Measurements from ENCODE around the gene CEP20. TPM values are rescaled to one million over a fixed set of nuclear protein-coding genes. Genes with fewer than 3 reads are reported as not detected.

Gene CEP20
- total and polyA plus RNA-seq, 2 of the 8 experiments (the other 6 are each of a cell fraction or from before 2014, with no cell fraction given), result 16.2 to 49.0 TPM

DNA sequence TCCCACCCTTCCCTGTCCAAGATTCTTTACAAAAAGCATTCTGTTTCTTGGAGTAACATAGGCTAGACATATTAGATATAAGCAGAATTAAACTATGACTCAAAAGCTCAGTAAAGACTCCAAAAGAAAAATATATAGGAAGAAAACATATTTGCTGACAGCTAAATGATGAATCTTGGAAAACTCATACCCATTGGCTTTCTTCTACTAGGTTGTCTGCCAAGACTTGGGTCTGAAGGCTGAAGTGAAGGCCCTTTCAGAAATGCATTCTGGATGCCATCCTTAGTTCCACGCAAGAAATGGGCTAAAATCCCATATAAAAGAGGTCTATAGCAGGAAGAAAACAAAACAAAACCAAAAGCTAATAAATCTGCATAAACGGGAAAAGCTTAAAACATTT lies 15.1 kb downstream of the CEP20 start:
- Histone ChIP-seq H2BK20ac (ENCODE audit: low read length) (no peak overlapping the region), H2AK5ac (ENCODE audit: low read depth, low read length) (no peak overlapping the region), H3K23me2 (ENCODE audit: low read depth, low read length) (no peaks in the 10 kb centered on the region), H3K4me3 (ENCODE audit: extremely low read depth in 1 of 4, insufficient read depth in 2 of 4, low read depth in 3 of 4, low read length in 4 of 4) (no peak overlapping the region), H3K23ac (ENCODE audit: insufficient read length) (no peak overlapping the region), H3K14ac (ENCODE audit: insufficient read length) (no peak overlapping the region), H2BK5ac (ENCODE audit: low read depth, low read length) (no peak overlapping the region), H3K9ac (replicated peaks in 1 of 4; ENCODE audit: extremely low read depth in 1 of 4, low read depth in 3 of 4, low read length in 3 of 4) (no peak overlapping the region), H2BK120ac (replicated peaks; ENCODE audit: low read depth, low read length) (no peak overlapping the region), H3K56ac (replicated peaks; ENCODE audit: insufficient read length, low read depth, low read length) (no peak overlapping the region), H3K4ac (replicated peaks; ENCODE audit: insufficient read length, low read depth, low read length) (no peak overlapping the region), H3K27me3 (replicated peaks in 1 of 4; ENCODE audit: control insufficient read depth in 3 of 4, extremely low read depth in 1 of 4, insufficient read depth in 3 of 4, low read length in 3 of 4) (no peaks in the 10 kb centered on the region), H3K27ac (ENCODE audit: low read depth, low read length) (no peak overlapping the region), H4K8ac (ENCODE audit: extremely low read depth, insufficient read depth, low read length) (no peak overlapping the region), H3K18ac (ENCODE audit: extremely low read depth, low read length) (no peak overlapping the region), H4K91ac (replicated peaks; ENCODE audit: insufficient read length, low read length) (no peak overlapping the region), H3K4me1 (replicated peaks in 1 of 4; ENCODE audit: control insufficient read depth in 3 of 4, insufficient read depth in 4 of 4, low read length in 3 of 4) (no peaks in the 10 kb centered on the region), H3K79me1 (ENCODE audit: low read depth, low read length) (no peaks in the 10 kb centered on the region), H2AFZ (ENCODE audit: low read length) (no peak overlapping the region), H4K20me1 (replicated peaks in 1 of 2; ENCODE audit: control insufficient read depth in 1 of 2, insufficient read depth in 2 of 2, low read length in 2 of 2) (peaks cover 0 to 7% of the 10 kb centered on the region in 2 experiments), H2BK15ac (ENCODE audit: low read length) (no peak overlapping the region), H4K5ac (ENCODE audit: insufficient read length, low read depth, low read length) (no peak overlapping the region), H3K4me2 (ENCODE audit: insufficient read depth in 1 of 2, low read depth in 2 of 2, low read length in 2 of 2) (no peak overlapping the region), H3K36me3 (ENCODE audit: control insufficient read depth in 2 of 4, insufficient read depth in 4 of 4, low read length in 3 of 4) (peaks cover 0 to 30% (median 9%) of the 10 kb centered on the region in 4 experiments; a peak in 5 of 8 replicates), H2BK12ac (ENCODE audit: low read depth, low read length) (no peak overlapping the region), H3K79me2 (ENCODE audit: control insufficient read depth in 1 of 2, insufficient read depth in 2 of 2, low read length in 2 of 2) (no peaks in the 10 kb centered on the region), H3K9me3 (ENCODE audit: insufficient read depth in 2 of 2, low read depth in 1 of 2, low read length in 1 of 2) (no peaks in the 10 kb centered on the region)
- ChIA-PET CTCF (ENCODE audit: partially characterized antibody) (interaction anchor here (0.6 to 4.2 kb wide), 10 partner anchors 9 to 254 kb away, joined by 3 to 23 read pairs (median 9); partner anchors contain the start of gene CEP20), POLR2A (ENCODE audit: partially characterized antibody) (interaction anchor here (0.9 to 1.8 kb wide), 4 partner anchors 14 to 97 kb away, joined by 3 to 6 read pairs (median 3); partner anchors contain the start of genes CEP20 and MYH11)
- 83% methylated on average over 2 of the region's 2 CpGs; no CpG with 5 or more reads in 1 of the 2 experiments for WGBS, 2 experiments (ENCODE audit: extremely low coverage in 1 of 2, insufficient coverage in 1 of 2, insufficient read length in 1 of 2, insufficient replicate concordance in 2 of 2, low coverage in 1 of 2, low lambda C conversion rate in 2 of 2, missing lambda C conversion rate in 1 of 2)
- TF ChIP-seq PHF8 (conservative IDR thresholded peaks at IDR 0.05; ENCODE audit: low read depth, low read length) (no peak), SP1 (IDR thresholded peaks at IDR 0.05; ENCODE audit: low read depth, low read length) (no peak), RAD21 (IDR thresholded peaks at IDR 0.05 in 1 of 2, conservative IDR thresholded peaks at IDR 0.05 in 1 of 2; ENCODE audit: low read depth in 2 of 2, low read length in 2 of 2) (no peak), POU5F1 (IDR thresholded peaks at IDR 0.05; ENCODE audit: low read depth, low read length) (no peak), EGR1 (IDR thresholded peaks at IDR 0.05; ENCODE audit: borderline replicate concordance, low read depth, low read length) (no peak), POLR2AphosphoS5 (IDR thresholded peaks at IDR 0.05; ENCODE audit: low read depth, low read length) (no peak), CHD1 (IDR thresholded peaks at IDR 0.05; ENCODE audit: low read depth, low read length) (no peak), BRCA1 (IDR thresholded peaks at IDR 0.05; ENCODE audit: low read depth, low read length) (no peak), SIRT6 (IDR thresholded peaks at IDR 0.05; ENCODE audit: low read length) (no peak), RXRA (IDR thresholded peaks at IDR 0.05; ENCODE audit: insufficient read depth, low read depth, low read length) (no peak), TEAD4 (IDR thresholded peaks at IDR 0.05; ENCODE audit: low read depth, low read length) (no peak), CHD2 (IDR thresholded peaks at IDR 0.05; ENCODE audit: low read length) (no peak), TCF12 (IDR thresholded peaks at IDR 0.05; ENCODE audit: low read depth, low read length) (no peak), KDM1A (IDR thresholded peaks at IDR 0.05; ENCODE audit: borderline replicate concordance, low read length) (no peak)
- TF ChIP-seq, protein P1, sequence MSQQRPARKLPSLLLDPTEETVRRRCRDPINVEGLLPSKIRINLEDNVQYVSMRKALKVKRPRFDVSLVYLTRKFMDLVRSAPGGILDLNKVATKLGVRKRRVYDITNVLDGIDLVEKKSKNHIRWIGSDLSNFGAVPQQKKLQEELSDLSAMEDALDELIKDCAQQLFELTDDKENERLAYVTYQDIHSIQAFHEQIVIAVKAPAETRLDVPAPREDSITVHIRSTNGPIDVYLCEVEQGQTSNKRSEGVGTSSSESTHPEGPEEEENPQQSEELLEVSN (IDR thresholded peaks at IDR 0.05), result no peak
- no peak for DNase-seq (ENCODE audit: low read depth in 1 of 2, low spot score in 2 of 2)
- FAIRE-seq, result no peak
